GM10266 (cell line): ENCODE results near the gene OBP2B.

Experiments
- DNase-seq: peaks from one replicate; pipeline ENCODE4 v3.0.0; 2012; ENCODE audit errors: extremely low spot score
- CTCF ChIP-seq: IDR thresholded peaks from 2 replicates; pipeline ENCODE4 v1.5.1; 2012; ENCODE audit warnings: mild to moderate bottlenecking, low read depth; ENCODE audit not compliant: control insufficient read depth, insufficient read depth; ENCODE audit errors: missing control alignments

The OBP2B gene

GRCh38 chr9:133202145-133202513, 6.9 kb downstream of the OBP2B start:
- no peak for DNase-seq
- TF ChIP-seq CTCF = no peak

- TF ChIP-seq CTCF = no peak
- no peak for DNase-seq
Observed at GRCh38 chr9:133201424-133202144, 7.5 kb downstream of the OBP2B start.

GRCh38 chr9:133200631-133201030, 8.4 kb downstream of the OBP2B start:
- no peak for TF ChIP-seq CTCF
- no peak for DNase-seq

GRCh38 chr9:133199648-133200321, 9.3 kb downstream of the OBP2B start:
- no peak for DNase-seq
- no peak for TF ChIP-seq CTCF

GRCh38 chr9:133195029-133195428, 14.0 kb downstream of the OBP2B start:
- DNase-seq = no peak
- TF ChIP-seq CTCF = no peak

GRCh38 chr9:133194597-133194996, 14.5 kb downstream of the OBP2B start:
- TF ChIP-seq CTCF = no peak
- DNase-seq = no peak

- TF ChIP-seq CTCF = no peak
- no peak for DNase-seq
Observed at GRCh38 chr9:133191989-133192388, 17.1 kb downstream of the OBP2B start.
